Testis (tissue), 3 donors: ENCODE results near the gene CASK. TPM values are rescaled to one million over a fixed set of nuclear protein-coding genes. Genes with fewer than 3 reads are reported as not detected.

Source experiments
- DNase-seq: peaks from one replicate; pipeline ENCODE4 v3.0.0-alpha.2; 2019
- H3K27ac ChIP-seq, 2 donors: fragments of 200-600 bp; sonication (generic); one replicate each; pipeline ENCODE4 v1.5.1; 2019
- H3K27me3 ChIP-seq: fragments of 200-600 bp; sonication (generic); one replicate; pipeline ENCODE4 v1.5.1; 2019
- H3K36me3 ChIP-seq: fragments of 200-600 bp; sonication (generic); one replicate; pipeline ENCODE4 v1.5.1; 2017; ENCODE audit warnings: low read depth; ENCODE audit errors: missing control alignments
- H3K4me1 ChIP-seq: fragments of 200-600 bp; sonication (generic); one replicate; pipeline ENCODE4 v1.5.1; 2019
- H3K4me3 ChIP-seq, 2 donors: fragments of 200-600 bp; sonication (generic); one replicate each; pipeline ENCODE4 v1.5.1; 2017 to 2019
- H3K9me3 ChIP-seq: fragments of 200-600 bp; sonication (generic); one replicate; pipeline ENCODE4 v1.5.1; 2017
- POLR2A ChIP-seq: fragments of 450-650 bp; IDR thresholded peaks from one replicate; pipeline ENCODE4 v1.6.1; 2017; ENCODE audit warnings: antibody characterized with exemption, mild to moderate bottlenecking, moderate library complexity
- WGBS, 2 donors: methylation state at CpG; one replicate each; pipeline ENCODE4 v1.1.5; 2018; 5-methylcytosine and 5-hydroxymethylcytosine counted together
- intact Hi-C: fragments of 100-400 bp; cut with DNase I; formaldehyde crosslinking; loops from one replicate; pipeline ENCODE4 v1.15.1; 2023; ENCODE audit warnings: low total_unique reads
- polyA plus RNA-seq: library from polyadenylated mRNA; stranded (reverse); fragments of 350-450 nt; fragmentation: Illumina TruSeq; extraction: RNeasy Lipid Tissue Mini Kit (QIAGEN cat#74804); gene quantifications from one replicate; pipeline ENCODE4 v1.2.3, GENCODE V29; 2014; ENCODE audit warnings: low read depth, low replicate concordance; ENCODE audit not compliant: insufficient read depth
- total RNA-seq, 2 donors: library from RNA; depleted of rRNA; stranded (reverse); fragments of >200 nt; gene quantifications; one replicate each; pipeline ENCODE4 v1.2.3, GENCODE V29; 2016
- TF ChIP-seq, protein P1 (sequence below), 3 experiments: fragments of 450-650 bp in 2 of 3; fragments of 200-600 bp in 1 of 3; sonication (generic) in 1 of 3; IDR thresholded peaks; one replicate each; pipeline ENCODE4 v1.5.1; 2016 to 2019; ENCODE audit warnings: antibody characterized with exemption in 3 of 3, mild to moderate bottlenecking in 2 of 3, moderate library complexity in 1 of 3

The CASK gene
- total and polyA plus RNA-seq, 3 donors from 2014 or later, result 8.5 to 20.9 (median 14.5) TPM

DNA sequence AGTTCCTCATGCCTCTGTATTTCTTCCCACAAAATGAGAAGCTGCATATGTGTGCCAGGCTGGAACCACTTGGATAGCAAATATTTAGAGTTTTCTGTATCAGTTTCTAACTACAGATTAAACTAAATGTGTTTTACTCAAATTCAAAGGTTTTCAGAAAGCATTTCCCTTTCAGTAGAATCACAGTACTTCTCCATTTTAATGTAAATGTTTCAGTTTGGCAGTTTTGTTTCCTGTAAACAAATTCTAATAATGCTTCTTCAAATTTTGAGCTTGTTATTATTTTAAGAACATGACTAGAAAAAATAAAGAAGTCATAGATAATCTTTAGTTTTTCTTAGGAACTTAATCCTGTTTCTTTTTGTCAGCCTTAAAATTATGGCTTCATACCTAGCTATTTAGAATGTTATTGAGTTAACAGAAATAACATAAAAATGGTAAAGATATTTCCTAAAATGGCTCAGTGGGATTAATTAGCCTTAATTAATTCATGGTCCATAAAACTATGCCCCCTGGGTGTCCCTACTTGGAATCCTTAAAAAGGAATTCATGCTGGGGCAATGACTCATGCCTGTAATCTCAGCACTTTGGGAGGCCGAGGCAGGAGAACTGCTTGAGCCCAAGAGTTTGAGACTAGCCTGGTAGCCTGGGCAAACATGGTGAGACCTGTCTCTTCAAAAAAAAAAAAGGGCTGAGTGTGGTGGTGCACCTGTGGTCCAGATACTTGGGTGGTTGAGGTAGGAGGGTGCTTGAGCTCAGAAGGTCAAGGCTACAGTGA, 318.4 kb downstream of the CASK start:
- no peak overlapping the region for H3K4me3 ChIP-seq
- WGBS, 2 donors, result 71 to 75% methylated on average over 1 of the region's 1 CpG
- no peaks in the 10 kb centered on the region for H3K36me3 ChIP-seq
- DNase-seq, result no peak
- no peak overlapping the region for H3K27ac ChIP-seq
- no peaks in the 10 kb centered on the region for H3K27me3 ChIP-seq
- intact Hi-C loops, result no loop called here
- no peaks in the 10 kb centered on the region for H3K4me1 ChIP-seq
- H3K9me3 ChIP-seq, result no peaks in the 10 kb centered on the region
- TF ChIP-seq, protein P1, sequence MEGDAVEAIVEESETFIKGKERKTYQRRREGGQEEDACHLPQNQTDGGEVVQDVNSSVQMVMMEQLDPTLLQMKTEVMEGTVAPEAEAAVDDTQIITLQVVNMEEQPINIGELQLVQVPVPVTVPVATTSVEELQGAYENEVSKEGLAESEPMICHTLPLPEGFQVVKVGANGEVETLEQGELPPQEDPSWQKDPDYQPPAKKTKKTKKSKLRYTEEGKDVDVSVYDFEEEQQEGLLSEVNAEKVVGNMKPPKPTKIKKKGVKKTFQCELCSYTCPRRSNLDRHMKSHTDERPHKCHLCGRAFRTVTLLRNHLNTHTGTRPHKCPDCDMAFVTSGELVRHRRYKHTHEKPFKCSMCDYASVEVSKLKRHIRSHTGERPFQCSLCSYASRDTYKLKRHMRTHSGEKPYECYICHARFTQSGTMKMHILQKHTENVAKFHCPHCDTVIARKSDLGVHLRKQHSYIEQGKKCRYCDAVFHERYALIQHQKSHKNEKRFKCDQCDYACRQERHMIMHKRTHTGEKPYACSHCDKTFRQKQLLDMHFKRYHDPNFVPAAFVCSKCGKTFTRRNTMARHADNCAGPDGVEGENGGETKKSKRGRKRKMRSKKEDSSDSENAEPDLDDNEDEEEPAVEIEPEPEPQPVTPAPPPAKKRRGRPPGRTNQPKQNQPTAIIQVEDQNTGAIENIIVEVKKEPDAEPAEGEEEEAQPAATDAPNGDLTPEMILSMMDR (IDR thresholded peaks at IDR 0.05), result no peak
- TF ChIP-seq POLR2A, result no peak

DNA sequence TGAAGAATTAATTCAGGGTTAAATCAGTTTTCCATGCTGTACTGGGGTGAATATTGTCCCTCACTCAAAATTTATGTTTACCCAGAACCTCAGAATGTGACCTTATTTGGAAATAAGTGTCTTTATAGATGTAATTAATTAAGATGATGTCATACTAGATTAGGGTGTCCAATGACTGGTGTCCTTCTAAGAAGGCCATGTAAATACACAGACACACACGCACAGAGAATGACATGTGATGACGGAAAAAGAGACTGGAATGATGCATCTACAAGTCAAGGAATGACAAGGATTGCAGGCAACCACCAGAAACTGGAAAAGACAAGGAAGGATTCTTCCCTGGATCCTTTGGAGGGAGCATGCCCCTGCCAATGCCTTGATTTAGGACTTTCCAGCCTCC, 319.2 kb downstream of the CASK start:
- Histone ChIP-seq H3K4me3 (no peak overlapping the region), H3K27ac (no peak overlapping the region), H3K36me3 (no peaks in the 10 kb centered on the region), H3K4me1 (no peaks in the 10 kb centered on the region), H3K9me3 (no peaks in the 10 kb centered on the region), H3K27me3 (no peaks in the 10 kb centered on the region)
- TF ChIP-seq POLR2A, result no peak
- DNase-seq, result no peak
- intact Hi-C loops, result no loop called here
- 94 to 100% methylated on average over 2 of the region's 2 CpGs for WGBS, 2 donors

GRCh38 chrX:41603596-41603995, 319.8 kb downstream of the CASK start:
- Histone ChIP-seq H3K27ac (no peak overlapping the region), H3K9me3 (no peaks in the 10 kb centered on the region), H3K36me3 (no peaks in the 10 kb centered on the region), H3K27me3 (no peaks in the 10 kb centered on the region), H3K4me1 (no peaks in the 10 kb centered on the region), H3K4me3 (no peak overlapping the region)
- DNase-seq, result no peak
- 96 to 100% methylated on average over 1 of the region's 1 CpG for WGBS, 2 donors
- intact Hi-C loops, result no loop called here
- TF ChIP-seq, protein P1 (IDR thresholded peaks at IDR 0.05), result no peak
- TF ChIP-seq POLR2A, result no peak

GRCh38 chrX:41602816-41603345, 320.5 kb downstream of the CASK start:
- H3K36me3 ChIP-seq, result no peaks in the 10 kb centered on the region
- WGBS, 2 donors, result 98 to 100% methylated on average over 2 of the region's 2 CpGs
- DNase-seq, result no peak
- no peak overlapping the region for H3K4me3 ChIP-seq
- no peak overlapping the region for H3K27ac ChIP-seq
- TF ChIP-seq, protein P1 (IDR thresholded peaks at IDR 0.05), result no peak
- TF ChIP-seq POLR2A, result no peak
- H3K9me3 ChIP-seq, result no peaks in the 10 kb centered on the region
- H3K4me1 ChIP-seq, result no peaks in the 10 kb centered on the region
- intact Hi-C loops, result no loop called here
- H3K27me3 ChIP-seq, result no peaks in the 10 kb centered on the region

GRCh38 chrX:41600291-41600690, 323.1 kb downstream of the CASK start:
- H3K4me3 ChIP-seq, result no peak overlapping the region
- no peak overlapping the region for H3K27ac ChIP-seq
- intact Hi-C loops, result no loop called here
- H3K27me3 ChIP-seq, result no peaks in the 10 kb centered on the region
- WGBS, 2 donors, result 63 to 65% methylated on average over 2 of the region's 2 CpGs
- no peaks in the 10 kb centered on the region for H3K9me3 ChIP-seq
- TF ChIP-seq POLR2A, result no peak
- TF ChIP-seq, protein P1 (IDR thresholded peaks at IDR 0.05), result no peak
- H3K4me1 ChIP-seq, result no peaks in the 10 kb centered on the region
- H3K36me3 ChIP-seq, result no peaks in the 10 kb centered on the region
- DNase-seq, result no peak
